GM23338 (cell line): ENCODE data around the gene GPC6.

Experiments
- CREB1 ChIP-seq: fragments of 250-450 bp; sonication (Bioruptor Pico); IDR thresholded peaks from 2 replicates; pipeline ENCODE4 v1.5.0; 2020; ENCODE audit warnings: low read depth, mild to moderate bottlenecking, moderate library complexity
- ETS1 ChIP-seq: IDR thresholded peaks from 2 replicates; pipeline ENCODE4 v1.6.1; 2016; ENCODE audit warnings: antibody characterized with exemption
- EZH2 ChIP-seq: fragments of 200-600 bp; sonication (generic); IDR thresholded peaks from one replicate; pipeline ENCODE4 v1.8.0; 2017; ENCODE audit warnings: antibody characterized with exemption, mild to moderate bottlenecking, low read depth; ENCODE audit not compliant: unreplicated experiment
- EZH2phosphoT487 ChIP-seq: fragments of 200-600 bp; sonication (generic); IDR thresholded peaks from one replicate; pipeline ENCODE4 v1.8.1; 2018; ENCODE audit warnings: antibody characterized with exemption; ENCODE audit not compliant: unreplicated experiment
- NANOG ChIP-seq: IDR thresholded peaks from 2 replicates; pipeline ENCODE4 v1.6.1; 2016; ENCODE audit warnings: antibody characterized with exemption, borderline replicate concordance
- POLR2AphosphoS5 ChIP-seq: IDR thresholded peaks from 2 replicates; pipeline ENCODE4 v1.6.1; 2016; ENCODE audit warnings: antibody characterized with exemption, low read depth
- REST ChIP-seq: IDR thresholded peaks from one replicate; pipeline ENCODE4 v1.6.1; 2018; ENCODE audit warnings: antibody characterized with exemption; ENCODE audit not compliant: unreplicated experiment
- ZNF114 ChIP-seq: fragments of 250-450 bp; sonication (Bioruptor Pico); IDR thresholded peaks from 2 replicates; pipeline ENCODE4 v1.5.0; 2020; ENCODE audit warnings: mild to moderate bottlenecking, moderate library complexity
- TF ChIP-seq, protein P1 (sequence below), 2 experiments: fragments of 200-600 bp in 1 of 2; sonication (generic) in 1 of 2; conservative IDR thresholded peaks; 2 replicates each; pipeline versions ENCODE4 v1.5.1 to v1.6.1; 2016 to 2017; ENCODE audit warnings: antibody characterized with exemption in 2 of 2, low read depth in 2 of 2, mild to moderate bottlenecking in 2 of 2, moderate library complexity in 1 of 2

DNA sequence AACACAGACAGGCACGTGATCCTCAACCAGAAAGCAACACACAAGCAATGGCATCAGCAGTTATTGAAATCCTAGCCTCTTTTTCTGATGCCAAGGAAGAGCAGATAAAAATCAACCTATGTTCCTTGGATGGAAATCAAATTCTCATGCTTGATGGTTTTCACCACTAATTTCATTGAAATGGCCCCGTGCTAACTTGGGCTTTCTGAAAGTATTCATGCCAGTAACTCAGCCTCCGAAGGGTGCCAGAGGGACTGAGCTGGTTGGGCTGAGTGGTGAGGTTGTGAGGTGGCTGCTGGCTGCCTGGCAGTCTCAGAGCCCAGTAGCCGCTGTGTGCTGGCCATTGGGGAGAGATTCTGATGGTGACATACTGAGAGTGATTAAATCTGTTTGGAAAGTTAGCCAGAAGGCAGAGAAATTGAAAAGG lies 943.6 kb downstream of the GPC6 start:
- TF ChIP-seq EZH2 (no peak), NANOG (no peak), EZH2phosphoT487 (no peak), POLR2AphosphoS5 (no peak), CREB1 (CRISPR knock-in tag) (no peak), REST (no peak), ETS1 (no peak), ZNF114 (CRISPR knock-in tag) (no peak)
- TF ChIP-seq, protein P1, sequence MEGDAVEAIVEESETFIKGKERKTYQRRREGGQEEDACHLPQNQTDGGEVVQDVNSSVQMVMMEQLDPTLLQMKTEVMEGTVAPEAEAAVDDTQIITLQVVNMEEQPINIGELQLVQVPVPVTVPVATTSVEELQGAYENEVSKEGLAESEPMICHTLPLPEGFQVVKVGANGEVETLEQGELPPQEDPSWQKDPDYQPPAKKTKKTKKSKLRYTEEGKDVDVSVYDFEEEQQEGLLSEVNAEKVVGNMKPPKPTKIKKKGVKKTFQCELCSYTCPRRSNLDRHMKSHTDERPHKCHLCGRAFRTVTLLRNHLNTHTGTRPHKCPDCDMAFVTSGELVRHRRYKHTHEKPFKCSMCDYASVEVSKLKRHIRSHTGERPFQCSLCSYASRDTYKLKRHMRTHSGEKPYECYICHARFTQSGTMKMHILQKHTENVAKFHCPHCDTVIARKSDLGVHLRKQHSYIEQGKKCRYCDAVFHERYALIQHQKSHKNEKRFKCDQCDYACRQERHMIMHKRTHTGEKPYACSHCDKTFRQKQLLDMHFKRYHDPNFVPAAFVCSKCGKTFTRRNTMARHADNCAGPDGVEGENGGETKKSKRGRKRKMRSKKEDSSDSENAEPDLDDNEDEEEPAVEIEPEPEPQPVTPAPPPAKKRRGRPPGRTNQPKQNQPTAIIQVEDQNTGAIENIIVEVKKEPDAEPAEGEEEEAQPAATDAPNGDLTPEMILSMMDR (conservative IDR thresholded peaks at IDR 0.05; ENCODE audit: low read depth in 2 of 2) = no peak
